PC-9 (cell line): ENCODE results near the gene CCDC33. TPM values are rescaled to one million over a fixed set of nuclear protein-coding genes. Genes with fewer than 3 reads are reported as not detected.

Experiments used
- BruUV-seq: library from RNA; stranded (reverse); fragments of 400-500 nt; replicated peaks from 2 replicates; lab custom pipeline; 2021; lab: Mats Ljungman, UMichigan
- CTCF ChIA-PET: fragments of 300-600 bp; sonication (Branson Sonifier 250); formaldehyde crosslinking; loops from one replicate; lab custom pipeline; 2022; ENCODE audit warnings: antibody characterized with exemption; lab: Charles Lee
- POLR2A ChIA-PET: fragments of 300-600 bp; sonication (Branson Sonifier 250); formaldehyde crosslinking; loops from one replicate; lab custom pipeline; 2022; ENCODE audit warnings: antibody characterized with exemption; ENCODE audit not compliant: unreplicated experiment; lab: Charles Lee
- DNase-seq, 2 experiments: peaks; one replicate each; pipeline versions ENCODE4 v3.0.0 to v3.0.0-alpha.2; 2015 to 2022; ENCODE audit warnings: mixed read lengths in 1 of 2
- H2AFZ ChIP-seq: fragments of 200-600 bp; sonication (generic); 2 replicates; pipeline ENCODE4 v1.8.1; 2017; ENCODE audit warnings: antibody characterized with exemption
- H3F3A ChIP-seq: fragments of 200-600 bp; sonication (generic); 2 replicates; pipeline ENCODE4 v1.8.1; 2017; ENCODE audit warnings: antibody characterized with exemption, mild to moderate bottlenecking, low read depth; ENCODE audit not compliant: insufficient read depth
- H3K27ac ChIP-seq: fragments of 200-600 bp; sonication (generic); 2 replicates; pipeline ENCODE4 v1.6.1; 2016; ENCODE audit warnings: mixed run types
- H3K27me3 ChIP-seq: fragments of 200-600 bp; sonication (generic); 2 replicates; pipeline ENCODE4 v1.6.1; 2016; ENCODE audit warnings: low read depth, mixed run types; ENCODE audit not compliant: insufficient read depth
- H3K36me3 ChIP-seq: fragments of 200-600 bp; sonication (generic); 2 replicates; pipeline ENCODE4 v1.6.1; 2016; ENCODE audit warnings: low read depth, mixed run types
- H3K4me1 ChIP-seq: fragments of 200-600 bp; sonication (generic); replicated peaks from 2 replicates; pipeline ENCODE4 v1.6.1; 2016; ENCODE audit warnings: mixed run types; ENCODE audit not compliant: insufficient read depth
- H3K4me2 ChIP-seq: fragments of 200-600 bp; sonication (generic); 2 replicates; pipeline ENCODE4 v1.6.1; 2017; ENCODE audit warnings: mixed run types
- H3K4me3 ChIP-seq: fragments of 200-600 bp; sonication (generic); 2 replicates; pipeline ENCODE4 v1.6.1; 2016; ENCODE audit warnings: mixed run types
- H3K79me2 ChIP-seq: fragments of 200-600 bp; sonication (generic); 2 replicates; pipeline ENCODE4 v1.6.1; 2017; ENCODE audit warnings: low read depth, mixed run types
- H3K9me2 ChIP-seq: fragments of 200-600 bp; sonication (generic); 2 replicates; pipeline ENCODE4 v1.8.1; 2017; ENCODE audit warnings: mild to moderate bottlenecking; ENCODE audit not compliant: insufficient read depth
- H3K9me3 ChIP-seq: fragments of 200-600 bp; sonication (generic); 2 replicates; pipeline ENCODE4 v1.8.1; 2016; ENCODE audit warnings: low read depth; ENCODE audit not compliant: insufficient read depth
- H4K20me1 ChIP-seq: fragments of 200-600 bp; sonication (generic); 2 replicates; pipeline ENCODE4 v1.8.1; 2017; ENCODE audit not compliant: insufficient read depth
- CTCF ChIP-seq: fragments of 200-600 bp; sonication (generic); conservative IDR thresholded peaks from 2 replicates; pipeline ENCODE4 v1.6.1; 2017; ENCODE audit warnings: mixed run types, antibody characterized with exemption, mild to moderate bottlenecking, moderate library complexity
- EZH2 ChIP-seq: fragments of 200-600 bp; sonication (generic); IDR thresholded peaks from 2 replicates; pipeline ENCODE4 v1.8.0; 2017; ENCODE audit warnings: antibody characterized with exemption, low read depth
- intact Hi-C: fragments of 100-400 bp; cut with micrococcal nuclease; formaldehyde crosslinking; loops from one replicate; pipeline ENCODE4 v1.10.0; 2022; ENCODE audit not compliant: unreplicated experiment
- total RNA-seq: library from RNA; stranded (reverse); gene quantifications from 2 replicates; pipeline ENCODE4 v1.2.3, GENCODE V29; 2021

CCDC33 gene
- total RNA-seq, 1 experiment from 2014 or later: 7.5 TPM

- Histone ChIP-seq H2AFZ (no peak overlapping the region), H3K4me2 (peak overlapping the region; percentile 48), H3K4me3 (no peak overlapping the region), H3K79me2 (no peaks in the 10 kb centered on the region), H3K27me3 (no peaks in the 10 kb centered on the region), H3F3A (peaks cover 36% of the 10 kb centered on the region), H3K9me2 (no peaks in the 10 kb centered on the region), H3K36me3 (no peaks in the 10 kb centered on the region), H4K20me1 (no peaks in the 10 kb centered on the region), H3K27ac (no peak overlapping the region), H3K4me1 (peaks cover 51% of the 10 kb centered on the region), H3K9me3 (no peaks in the 10 kb centered on the region)
- no TSS peak for BruUV-seq
- DNase-seq: peak; percentile 57 to 65
- TF ChIP-seq EZH2 (no peak), CTCF (no peak)
- ChIA-PET CTCF (no interaction called here), POLR2A (no interaction called here)
- intact Hi-C loops: no loop called here
These were observed 17.9 kb upstream of the CCDC33 start for GRCh38 chr15:74217907-74218885.

DNA sequence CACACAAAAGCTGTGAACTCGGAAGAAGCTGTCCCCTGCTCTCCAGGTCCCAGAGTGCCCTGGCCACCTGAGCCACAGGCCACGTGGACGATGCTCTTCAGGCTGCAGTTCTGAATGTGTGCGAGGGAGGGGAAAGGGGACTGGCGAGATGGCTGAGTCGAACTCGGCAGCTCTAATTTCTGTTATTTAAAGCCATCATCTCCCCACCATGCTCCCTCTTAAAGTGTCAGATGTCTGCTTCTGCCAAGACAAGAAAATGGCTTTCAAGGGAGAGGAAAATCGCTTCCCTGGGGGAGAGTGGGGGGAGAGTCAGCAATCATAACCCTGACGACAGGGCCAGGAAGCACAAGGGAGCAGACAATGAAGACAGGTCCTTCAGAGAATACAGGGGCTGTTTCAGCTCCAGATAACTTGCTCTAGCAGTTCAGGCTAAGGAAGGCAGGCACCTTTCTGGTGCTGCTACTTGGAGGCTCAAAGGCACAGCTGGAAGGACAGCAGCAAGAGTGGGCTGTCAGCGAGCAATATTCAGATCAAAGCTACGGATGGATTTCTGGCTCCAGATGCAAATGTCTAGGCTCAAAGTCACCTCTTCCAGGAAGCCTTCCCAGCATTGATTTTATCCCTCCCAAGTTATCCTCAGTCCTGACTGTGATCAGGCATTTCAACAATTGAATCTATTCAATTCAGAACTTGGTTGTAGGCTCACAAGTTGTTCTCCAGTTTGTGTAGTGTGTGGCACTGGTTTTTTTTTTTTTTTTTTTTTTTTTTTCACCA lies 15.5 kb upstream of the CCDC33 start:
- TF ChIP-seq CTCF: no peak
- TF ChIP-seq EZH2: no peak
- Histone ChIP-seq H3F3A (peaks cover 15% of the 10 kb centered on the region), H3K27ac (no peak overlapping the region), H3K4me3 (no peak overlapping the region), H2AFZ (no peak overlapping the region), H3K4me1 (peaks cover 36% of the 10 kb centered on the region), H3K27me3 (no peaks in the 10 kb centered on the region), H3K4me2 (no peak overlapping the region), H3K79me2 (no peaks in the 10 kb centered on the region), H3K9me2 (no peaks in the 10 kb centered on the region), H4K20me1 (no peaks in the 10 kb centered on the region), H3K36me3 (no peaks in the 10 kb centered on the region), H3K9me3 (no peaks in the 10 kb centered on the region)
- intact Hi-C loops: no loop called here
- CTCF ChIA-PET: no interaction called here
- BruUV-seq: no TSS peak
- POLR2A ChIA-PET: interaction anchor here (1.0 kb wide), 1 partner anchor 31 kb away, joined by 8 read pairs; no protein-coding TSS in a partner anchor
- no peak for DNase-seq

GRCh38 chr15:74221399-74222239 lies 14.5 kb upstream of the CCDC33 start:
- CTCF ChIA-PET: no interaction called here
- H3K27ac ChIP-seq: no peak overlapping the region

More at GRCh38 chr15:74221399-74222239, 14.5 kb upstream of the CCDC33 start:
- POLR2A ChIA-PET: interaction anchor here (1.0 kb wide), 1 partner anchor 30 kb away, joined by 8 read pairs; no protein-coding TSS in a partner anchor
- Histone ChIP-seq H3K4me1 (peaks cover 26% of the 10 kb centered on the region), H3F3A (peaks cover 9% of the 10 kb centered on the region; the same call in 1 of the 2 replicates), H3K9me3 (no peaks in the 10 kb centered on the region), H2AFZ (no peak overlapping the region), H3K79me2 (no peaks in the 10 kb centered on the region), H4K20me1 (no peaks in the 10 kb centered on the region), H3K9me2 (no peaks in the 10 kb centered on the region), H3K4me3 (no peak overlapping the region), H3K4me2 (no peak overlapping the region), H3K36me3 (no peaks in the 10 kb centered on the region), H3K27me3 (no peaks in the 10 kb centered on the region)
- DNase-seq: no peak
- BruUV-seq: no TSS peak
- TF ChIP-seq CTCF (no peak), EZH2 (no peak)
- intact Hi-C loops: no loop called here
